ENCODE measurements around the gene KIAA1217.

The KIAA1217 gene

DNA sequence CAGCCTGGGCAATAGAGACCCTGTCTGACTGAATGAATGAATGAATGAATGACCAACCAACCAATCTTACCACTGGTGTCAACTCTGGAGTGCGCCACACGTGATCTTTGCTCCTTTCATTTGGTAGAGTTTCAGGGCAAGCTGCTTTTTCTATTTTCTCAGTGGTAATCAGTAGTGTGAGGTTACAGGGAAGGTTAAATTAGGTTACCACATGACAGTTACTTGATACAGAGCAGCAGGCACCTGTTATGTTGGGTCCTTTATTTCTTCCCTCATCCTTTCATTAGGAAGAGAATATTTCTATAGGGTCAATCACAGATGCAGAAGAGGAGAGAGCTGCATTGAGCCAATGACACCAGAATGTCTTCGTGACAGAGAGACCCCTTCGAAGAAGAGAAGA is 167.8 kb downstream of the KIAA1217 start (continued):
- TF ChIP-seq ZNF354C (tag by site-specific recombination; IDR thresholded peaks at IDR 0.05; ENCODE audit: borderline replicate concordance, low read depth): no peak
- TF ChIP-seq, protein P1, sequence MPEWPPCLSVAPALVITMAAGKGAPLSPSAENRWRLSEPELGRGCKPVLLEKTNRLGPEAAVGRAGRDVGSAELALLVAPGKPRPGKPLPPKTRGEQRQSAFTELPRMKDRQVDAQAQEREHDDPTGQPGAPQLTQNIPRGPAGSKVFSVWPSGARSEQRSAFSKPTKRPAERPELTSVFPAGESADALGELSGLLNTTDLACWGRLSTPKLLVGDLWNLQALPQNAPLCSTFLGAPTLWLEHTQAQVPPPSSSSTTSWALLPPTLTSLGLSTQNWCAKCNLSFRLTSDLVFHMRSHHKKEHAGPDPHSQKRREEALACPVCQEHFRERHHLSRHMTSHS (tag by site-specific recombination; IDR thresholded peaks at IDR 0.05): no peak
- no peak for TF ChIP-seq ZNF223 (tag by site-specific recombination; IDR thresholded peaks at IDR 0.05)

DNA sequence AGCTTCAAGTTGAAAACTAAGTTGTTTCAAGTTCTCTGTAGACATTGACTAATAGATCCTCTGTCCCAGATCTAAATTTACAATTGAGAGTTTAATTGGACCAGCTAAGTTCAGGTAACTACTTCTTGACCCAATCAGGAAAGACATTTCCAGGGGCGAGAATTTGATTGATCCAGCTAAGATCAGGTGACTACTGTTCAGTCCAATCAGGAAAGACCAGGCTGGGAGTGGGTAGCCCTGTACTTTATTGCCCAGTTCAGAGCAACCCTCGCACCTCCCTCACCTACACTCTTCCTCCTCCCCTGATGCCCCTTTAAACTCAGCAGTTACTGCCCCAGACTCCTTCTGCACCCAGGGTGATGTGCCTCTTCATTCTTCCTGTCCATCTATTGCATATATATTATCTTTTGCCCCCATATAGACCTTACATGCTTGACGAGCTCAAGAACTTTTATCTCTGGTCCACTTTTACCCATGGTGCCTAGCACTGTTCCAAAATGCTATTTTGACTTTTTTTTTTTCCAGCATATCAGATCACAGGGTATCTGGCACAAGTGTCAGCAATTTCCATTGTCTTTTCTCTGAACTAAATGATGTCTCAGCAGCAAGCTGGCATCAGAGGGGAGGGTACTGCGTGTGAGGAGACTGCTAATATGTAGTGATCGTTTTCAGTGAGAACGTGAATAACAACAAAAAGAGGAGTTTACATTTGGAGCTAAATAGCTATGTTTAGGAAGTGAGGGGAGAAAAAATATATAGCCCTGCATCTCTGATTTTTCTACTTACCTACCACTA is 169.4 kb downstream of the KIAA1217 start:
- H3K36me3 ChIP-seq (ENCODE audit: control insufficient read depth in 2 of 2, insufficient read depth in 1 of 2, low read length in 2 of 2): no peaks in the 10 kb centered on the region
- ChIA-PET CTCF (interaction anchor here (0.7 to 1.0 kb wide), 5 partner anchors 17 to 234 kb away, joined by 3 to 5 read pairs (median 5); no protein-coding TSS in a partner anchor), POLR2A (interaction anchor here (0.7 kb wide), 1 partner anchor 12 kb away, joined by 3 read pairs; no protein-coding TSS in a partner anchor)
- TF ChIP-seq ZNF16 (tag by site-specific recombination; IDR thresholded peaks at IDR 0.05; ENCODE audit: low read depth) (no peak), ZNF324 (tag by site-specific recombination; IDR thresholded peaks at IDR 0.05) (no peak), ZNF175 (tag by site-specific recombination; IDR thresholded peaks at IDR 0.05) (no peak), OSR2 (tag by site-specific recombination; IDR thresholded peaks at IDR 0.05) (no peak), ZNF530 (tag by site-specific recombination; IDR thresholded peaks at IDR 0.05; ENCODE audit: low read depth) (no peak), ZNF266 (tag by site-specific recombination; IDR thresholded peaks at IDR 0.05; ENCODE audit: low read depth) (no peak), ZFP41 (tag by site-specific recombination; IDR thresholded peaks at IDR 0.05; ENCODE audit: borderline replicate concordance) (no peak), GLIS1 (tag by site-specific recombination; IDR thresholded peaks at IDR 0.05) (no peak), WT1 (tag by site-specific recombination; IDR thresholded peaks at IDR 0.05) (no peak), REPIN1 (tag by site-specific recombination; IDR thresholded peaks at IDR 0.05; ENCODE audit: low read depth) (no peak), BCL11B (tag by site-specific recombination; IDR thresholded peaks at IDR 0.05; ENCODE audit: low read depth) (no peak), ZNF394 (tag by site-specific recombination; IDR thresholded peaks at IDR 0.05; ENCODE audit: borderline replicate concordance) (no peak), ZNF157 (tag by site-specific recombination; IDR thresholded peaks at IDR 0.05) (no peak)
- TF ChIP-seq, protein P2, sequence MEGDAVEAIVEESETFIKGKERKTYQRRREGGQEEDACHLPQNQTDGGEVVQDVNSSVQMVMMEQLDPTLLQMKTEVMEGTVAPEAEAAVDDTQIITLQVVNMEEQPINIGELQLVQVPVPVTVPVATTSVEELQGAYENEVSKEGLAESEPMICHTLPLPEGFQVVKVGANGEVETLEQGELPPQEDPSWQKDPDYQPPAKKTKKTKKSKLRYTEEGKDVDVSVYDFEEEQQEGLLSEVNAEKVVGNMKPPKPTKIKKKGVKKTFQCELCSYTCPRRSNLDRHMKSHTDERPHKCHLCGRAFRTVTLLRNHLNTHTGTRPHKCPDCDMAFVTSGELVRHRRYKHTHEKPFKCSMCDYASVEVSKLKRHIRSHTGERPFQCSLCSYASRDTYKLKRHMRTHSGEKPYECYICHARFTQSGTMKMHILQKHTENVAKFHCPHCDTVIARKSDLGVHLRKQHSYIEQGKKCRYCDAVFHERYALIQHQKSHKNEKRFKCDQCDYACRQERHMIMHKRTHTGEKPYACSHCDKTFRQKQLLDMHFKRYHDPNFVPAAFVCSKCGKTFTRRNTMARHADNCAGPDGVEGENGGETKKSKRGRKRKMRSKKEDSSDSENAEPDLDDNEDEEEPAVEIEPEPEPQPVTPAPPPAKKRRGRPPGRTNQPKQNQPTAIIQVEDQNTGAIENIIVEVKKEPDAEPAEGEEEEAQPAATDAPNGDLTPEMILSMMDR (tag by site-specific recombination; IDR thresholded peaks at IDR 0.05): no peak
- TF ChIP-seq, protein P3, sequence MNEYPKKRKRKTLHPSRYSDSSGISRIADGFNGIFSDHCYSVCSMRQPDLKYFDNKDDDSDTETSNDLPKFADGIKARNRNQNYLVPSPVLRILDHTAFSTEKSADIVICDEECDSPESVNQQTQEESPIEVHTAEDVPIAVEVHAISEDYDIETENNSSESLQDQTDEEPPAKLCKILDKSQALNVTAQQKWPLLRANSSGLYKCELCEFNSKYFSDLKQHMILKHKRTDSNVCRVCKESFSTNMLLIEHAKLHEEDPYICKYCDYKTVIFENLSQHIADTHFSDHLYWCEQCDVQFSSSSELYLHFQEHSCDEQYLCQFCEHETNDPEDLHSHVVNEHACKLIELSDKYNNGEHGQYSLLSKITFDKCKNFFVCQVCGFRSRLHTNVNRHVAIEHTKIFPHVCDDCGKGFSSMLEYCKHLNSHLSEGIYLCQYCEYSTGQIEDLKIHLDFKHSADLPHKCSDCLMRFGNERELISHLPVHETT (tag by site-specific recombination; IDR thresholded peaks at IDR 0.05): no peak
- TF ChIP-seq, protein P4, sequence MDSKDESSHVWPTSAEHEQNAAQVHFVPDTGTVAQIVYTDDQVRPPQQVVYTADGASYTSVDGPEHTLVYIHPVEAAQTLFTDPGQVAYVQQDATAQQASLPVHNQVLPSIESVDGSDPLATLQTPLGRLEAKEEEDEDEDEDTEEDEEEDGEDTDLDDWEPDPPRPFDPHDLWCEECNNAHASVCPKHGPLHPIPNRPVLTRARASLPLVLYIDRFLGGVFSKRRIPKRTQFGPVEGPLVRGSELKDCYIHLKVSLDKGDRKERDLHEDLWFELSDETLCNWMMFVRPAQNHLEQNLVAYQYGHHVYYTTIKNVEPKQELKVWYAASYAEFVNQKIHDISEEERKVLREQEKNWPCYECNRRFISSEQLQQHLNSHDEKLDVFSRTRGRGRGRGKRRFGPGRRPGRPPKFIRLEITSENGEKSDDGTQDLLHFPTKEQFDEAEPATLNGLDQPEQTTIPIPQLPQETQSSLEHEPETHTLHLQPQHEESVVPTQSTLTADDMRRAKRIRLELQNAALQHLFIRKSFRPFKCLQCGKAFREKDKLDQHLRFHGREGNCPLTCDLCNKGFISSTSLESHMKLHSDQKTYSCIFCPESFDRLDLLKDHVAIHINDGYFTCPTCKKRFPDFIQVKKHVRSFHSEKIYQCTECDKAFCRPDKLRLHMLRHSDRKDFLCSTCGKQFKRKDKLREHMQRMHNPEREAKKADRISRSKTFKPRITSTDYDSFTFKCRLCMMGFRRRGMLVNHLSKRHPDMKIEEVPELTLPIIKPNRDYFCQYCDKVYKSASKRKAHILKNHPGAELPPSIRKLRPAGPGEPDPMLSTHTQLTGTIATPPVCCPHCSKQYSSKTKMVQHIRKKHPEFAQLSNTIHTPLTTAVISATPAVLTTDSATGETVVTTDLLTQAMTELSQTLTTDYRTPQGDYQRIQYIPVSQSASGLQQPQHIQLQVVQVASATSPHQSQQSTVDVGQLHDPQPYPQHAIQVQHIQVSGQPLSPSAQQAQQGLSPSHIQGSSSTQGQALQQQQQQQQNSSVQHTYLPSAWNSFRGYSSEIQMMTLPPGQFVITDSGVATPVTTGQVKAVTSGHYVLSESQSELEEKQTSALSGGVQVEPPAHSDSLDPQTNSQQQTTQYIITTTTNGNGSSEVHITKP (tag by site-specific recombination; IDR thresholded peaks at IDR 0.05): no peak
- no peaks in the 10 kb centered on the region for H3K9me3 ChIP-seq (ENCODE audit: control insufficient read depth, insufficient read depth, low read depth, low read length)
- no peak overlapping the region for H3K4me3 ChIP-seq (ENCODE audit: low read depth, low read length)
- H3K4me1 ChIP-seq (ENCODE audit: control insufficient read depth, insufficient read depth, low read length): peaks cover 4% of the 10 kb centered on the region; the same call in 1 of the 2 replicates
- no peak overlapping the region for H3K27ac ChIP-seq (ENCODE audit: extremely low read depth, low read depth, low read length)
